Stimulated activated CD8-positive, alpha-beta memory T cell treated with anti-CD3 and anti-CD28 coated beads, Interleukin-2, amount 100 ng/mL, for 48 hours (primary cell): Measurements from ENCODE around the gene CSRP1.

ENCODE experiments used
- DNase-seq, 2 donors: peaks; one replicate each; pipeline ENCODE4 v3.0.0-alpha.2; 2020; ENCODE audit warnings: low read depth in 2 of 2

The CSRP1 gene

GRCh38 chr1:201513498-201514243, 6.7 kb upstream of the CSRP1 start:
- no peak for DNase-seq

GRCh38 chr1:201511941-201512539, 5.1 kb upstream of the CSRP1 start:
- DNase-seq, result no peak

GRCh38 chr1:201511396-201511940, 4.5 kb upstream of the CSRP1 start:
- DNase-seq, result no peak

- no peak for DNase-seq
Observed at GRCh38 chr1:201510734-201511133, 3.8 kb upstream of the CSRP1 start.

GRCh38 chr1:201509601-201510374, 2.9 kb upstream of the CSRP1 start:
- DNase-seq, result no peak

GRCh38 chr1:201508809-201509208, 1.9 kb upstream of the CSRP1 start:
- no peak for DNase-seq

GRCh38 chr1:201507360-201507675, 395 bp upstream of the CSRP1 start:
- DNase-seq, result no peak

- DNase-seq, result no peak
Observed at GRCh38 chr1:201506092-201506491, 831 bp downstream of the CSRP1 start.

- DNase-seq, result no peak
Observed at GRCh38 chr1:201505503-201505890, 1.4 kb downstream of the CSRP1 start.

GRCh38 chr1:201504799-201505502, 2.0 kb downstream of the CSRP1 start:
- no peak for DNase-seq

GRCh38 chr1:201504179-201504631, 2.7 kb downstream of the CSRP1 start:
- no peak for DNase-seq

GRCh38 chr1:201503397-201504176, 3.3 kb downstream of the CSRP1 start:
- no peak for DNase-seq

- DNase-seq, result no peak
Observed at GRCh38 chr1:201502511-201502857, 4.4 kb downstream of the CSRP1 start.

- DNase-seq, result no peak
Observed at GRCh38 chr1:201501812-201502510, 5.0 kb downstream of the CSRP1 start.

GRCh38 chr1:201501144-201501543, 5.8 kb downstream of the CSRP1 start:
- no peak for DNase-seq

- DNase-seq, result no peak
Observed at GRCh38 chr1:201500670-201501120, 6.2 kb downstream of the CSRP1 start.

GRCh38 chr1:201499795-201500669, 6.9 kb downstream of the CSRP1 start:
- no peak for DNase-seq

GRCh38 chr1:201499191-201499590, 7.7 kb downstream of the CSRP1 start:
- DNase-seq, result no peak

- DNase-seq, result no peak
Observed at GRCh38 chr1:201498621-201499020, 8.3 kb downstream of the CSRP1 start.
